ENCODE data around the gene MON1B.
"Not testable (repeated sequence)": the region's sequence is repeated elsewhere in the genome, so short reads cannot be mapped to it uniquely, and the experiment has no call there.

Gene MON1B

DNA sequence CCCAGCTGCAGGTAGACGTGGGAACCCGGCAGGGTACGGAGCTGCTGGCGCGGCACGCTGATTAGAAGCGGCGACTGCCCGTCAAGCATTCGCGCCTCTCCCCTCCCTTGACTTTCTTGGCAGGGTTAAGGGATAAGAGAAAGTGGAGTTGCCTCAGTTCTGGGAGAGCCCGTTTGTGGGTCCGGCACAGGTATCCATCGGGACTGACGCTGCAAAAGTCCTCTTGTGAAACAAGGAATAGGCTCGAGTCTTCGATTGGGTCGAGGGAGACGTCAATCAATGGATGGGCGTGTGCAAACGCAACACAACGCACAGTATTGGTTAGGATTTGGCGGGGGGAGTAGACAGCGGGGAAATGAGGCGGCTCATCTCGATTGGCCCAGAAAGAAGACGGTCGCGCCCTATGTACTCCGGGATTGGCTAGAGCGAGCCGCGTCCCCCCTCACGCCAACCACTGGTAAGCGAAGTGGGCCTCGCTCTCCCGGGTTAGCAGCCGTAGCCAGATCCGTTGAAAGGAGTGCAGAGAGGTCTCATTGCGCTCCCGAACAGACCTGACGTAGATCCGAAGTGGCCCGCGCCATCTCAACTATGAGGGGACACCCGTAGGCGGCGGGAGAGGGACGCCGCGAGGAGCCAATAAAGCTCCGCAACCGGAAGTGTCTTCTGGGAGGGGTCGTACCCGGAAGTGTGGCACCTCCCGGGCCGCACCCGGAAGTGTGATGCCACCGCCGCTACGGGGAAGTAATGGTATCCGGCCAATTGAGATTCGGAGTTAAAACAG, at the start of gene MON1B:
Gene MON1B, plus strand, starts transcription at position 713 of the 781 bp plus-strand sequence. CDS start 296 bp downstream, outside the sequence.
- peak; percentile 97 for DNase-seq

DNA sequence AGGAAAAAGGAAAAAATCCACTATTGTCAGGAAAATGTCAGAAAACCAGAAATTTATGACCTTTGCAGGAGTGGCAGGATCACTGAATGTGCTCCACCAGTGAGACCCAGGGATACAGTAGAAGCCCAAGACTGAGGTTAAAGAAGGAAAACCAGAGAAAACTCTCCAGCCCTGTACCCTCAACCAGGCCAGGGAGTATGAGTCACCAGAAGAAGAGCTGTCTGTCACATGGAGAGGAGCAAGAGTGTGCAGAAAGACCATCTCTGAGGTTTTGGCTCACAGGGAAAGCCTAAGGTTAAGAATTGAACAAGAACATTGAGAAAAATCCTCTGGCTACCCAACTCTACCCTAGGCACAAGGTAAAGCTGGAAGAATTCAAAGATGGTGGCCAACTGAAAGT, 47.6 kb upstream of the MON1B start:
- no peak for DNase-seq

DNA sequence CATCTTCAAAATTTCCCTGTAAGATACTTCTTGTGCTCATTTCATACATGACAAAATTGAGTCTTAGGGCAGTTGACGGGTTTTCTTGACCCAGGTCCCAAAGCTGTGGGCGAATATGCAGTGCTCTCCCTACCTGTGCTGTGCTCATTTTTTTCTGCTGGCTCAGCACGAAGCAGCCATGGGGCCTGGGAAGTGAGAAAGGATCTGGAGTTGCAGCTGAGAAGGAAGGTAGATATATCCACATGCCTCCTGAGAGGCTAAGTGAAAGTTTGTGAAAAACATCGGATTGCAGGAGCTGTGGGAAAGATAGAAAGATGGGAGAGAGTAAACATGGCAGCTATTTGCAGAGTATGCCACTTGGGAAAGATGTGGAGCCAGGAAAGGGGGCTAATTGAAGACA, 42.9 kb upstream of the MON1B start:
- DNase-seq, result no peak

DNA sequence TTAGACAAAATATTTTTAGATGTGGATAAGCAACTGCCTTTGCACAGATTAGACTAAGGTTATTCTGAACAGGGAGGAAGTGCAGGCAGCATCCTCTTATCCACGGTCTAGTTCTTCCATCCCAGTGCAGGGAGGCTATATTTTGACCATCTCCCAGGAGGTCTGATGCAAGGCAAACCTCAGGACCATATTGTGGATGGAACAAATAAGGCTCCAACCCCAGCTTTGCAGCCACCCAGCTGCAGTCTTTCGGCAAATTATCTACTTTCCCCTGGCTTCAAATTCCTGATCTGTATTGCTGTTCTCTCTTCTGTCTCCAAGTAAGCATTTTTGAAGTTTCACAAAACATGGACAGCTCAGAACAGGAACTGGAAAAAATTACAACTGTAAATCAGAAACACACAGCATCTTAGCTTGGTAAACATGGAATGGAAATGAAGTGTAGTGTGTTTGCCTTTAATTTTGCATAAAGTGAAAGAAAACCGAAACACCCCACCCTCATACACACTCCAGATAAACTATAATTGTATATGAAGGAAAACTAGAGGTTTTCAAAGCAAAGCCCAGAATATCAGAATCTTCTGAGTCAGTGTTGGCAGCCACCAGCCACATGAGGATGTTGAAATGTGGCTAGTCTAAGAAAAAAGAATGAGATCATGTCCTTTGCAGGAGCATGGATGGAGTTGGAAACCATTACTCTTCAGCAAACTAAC, 33.5 kb upstream of the MON1B start:
- DNase-seq, result no peak

DNA sequence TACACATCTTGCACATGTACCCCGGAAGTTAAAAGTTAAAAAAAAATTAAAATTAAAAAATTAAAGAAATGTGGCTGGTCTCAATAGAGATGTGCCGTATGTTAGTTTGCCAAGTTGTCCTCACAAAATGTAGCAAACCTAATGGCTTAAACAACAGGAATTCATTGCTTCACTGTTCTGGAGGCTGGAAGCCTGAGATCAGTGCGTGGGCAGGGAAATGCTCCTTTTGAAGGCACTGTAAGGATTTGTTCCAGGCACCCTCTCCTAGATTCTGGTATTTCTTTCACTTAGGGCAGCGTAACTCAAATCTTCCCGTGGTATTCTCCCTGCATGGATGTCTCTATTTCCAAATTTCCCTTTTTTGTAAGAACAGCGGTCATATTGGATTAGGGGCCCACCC, 32.7 kb upstream of the MON1B start:
- DNase-seq, result no peak

DNA sequence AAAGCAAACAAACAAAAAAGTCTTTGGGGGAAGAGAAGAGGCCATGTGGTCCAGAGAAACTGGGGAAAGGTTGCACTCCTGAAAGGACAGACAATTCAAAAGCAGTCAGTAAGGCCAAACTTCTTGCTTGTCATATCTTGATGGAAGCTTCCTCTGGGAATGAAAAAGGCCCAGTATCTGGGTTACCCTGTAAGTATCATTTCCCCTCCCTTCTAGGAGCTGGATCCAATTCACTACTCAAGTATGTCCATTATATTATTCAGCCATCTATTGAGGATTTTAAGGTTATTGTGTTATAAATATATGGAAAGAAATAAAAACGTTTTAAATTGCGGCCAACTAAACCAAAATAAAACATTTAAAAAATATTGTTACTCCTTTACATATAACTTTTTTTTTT, 26.0 kb upstream of the MON1B start:
- DNase-seq, result no peak

DNA sequence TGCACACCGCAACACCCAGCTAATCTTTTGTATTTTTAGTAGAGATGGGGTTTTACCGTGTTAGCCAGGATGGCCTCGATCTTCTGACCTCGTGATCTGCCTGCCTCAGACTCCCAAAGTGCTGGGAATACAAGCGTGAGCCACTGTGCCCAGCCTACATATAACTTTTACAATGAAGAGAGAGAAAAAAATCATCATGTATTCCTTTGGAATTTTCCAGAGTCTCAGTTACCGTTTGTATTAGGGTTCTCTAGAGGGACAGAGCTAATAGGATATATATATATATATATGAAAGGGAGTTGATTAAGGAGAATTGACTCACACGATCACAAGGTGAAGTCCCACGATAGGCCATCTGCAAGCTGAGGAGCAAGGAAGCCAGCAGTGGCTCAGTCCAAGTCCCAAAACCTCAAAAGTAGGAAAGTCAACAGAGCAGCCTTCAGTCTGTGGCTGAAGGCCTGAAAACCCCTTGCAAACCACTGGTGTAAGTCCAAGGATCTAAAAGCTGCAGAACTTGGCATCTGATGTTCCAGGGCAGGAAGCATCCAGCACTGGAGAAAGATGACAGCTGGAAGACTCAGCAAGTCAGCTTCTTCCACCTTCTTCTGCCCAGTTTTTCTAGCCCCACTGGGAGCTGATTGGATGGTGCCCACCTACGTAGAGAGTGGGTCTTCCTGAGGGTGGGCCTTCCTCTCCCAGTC, 25.3 kb upstream of the MON1B start:
- not testable (repeated sequence) for DNase-seq

DNA sequence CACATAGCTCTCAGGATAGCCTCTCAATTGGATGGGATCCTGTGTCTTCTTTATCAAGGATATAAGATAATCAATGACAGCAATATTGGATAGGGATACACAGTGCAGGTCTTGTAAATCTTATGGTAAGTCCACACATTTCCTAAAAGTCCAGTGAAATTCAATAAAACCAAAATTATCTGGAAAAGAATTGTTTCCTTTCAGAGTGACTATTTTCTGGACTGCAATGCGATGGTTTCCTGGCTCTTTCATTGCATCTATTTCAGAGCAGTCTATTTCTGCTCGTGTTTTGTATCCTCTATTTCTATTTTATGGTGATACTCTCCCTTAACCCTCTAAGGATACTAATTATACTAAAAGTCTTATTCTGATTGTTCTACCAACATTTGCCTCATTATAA, 24.3 kb upstream of the MON1B start:
- no peak for DNase-seq

DNA sequence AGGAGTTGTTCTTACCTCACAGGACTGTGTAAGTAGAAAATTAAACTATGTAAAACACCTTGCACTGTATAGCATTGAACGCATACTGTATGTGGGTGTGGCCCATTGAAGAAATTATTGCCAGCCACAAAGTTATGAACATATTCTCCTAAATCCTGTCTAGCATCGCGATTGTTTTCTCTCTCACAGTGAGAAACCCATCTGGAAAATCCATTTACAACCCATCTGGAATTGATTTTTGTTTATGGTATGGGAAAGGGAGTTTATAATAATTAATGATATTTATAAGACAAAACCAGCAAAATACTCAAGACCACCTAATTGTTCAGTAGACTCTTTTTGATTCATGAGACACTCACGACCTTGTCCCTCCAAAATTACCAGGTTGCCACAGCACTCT, 22.1 kb upstream of the MON1B start:
- DNase-seq, result no peak

DNA sequence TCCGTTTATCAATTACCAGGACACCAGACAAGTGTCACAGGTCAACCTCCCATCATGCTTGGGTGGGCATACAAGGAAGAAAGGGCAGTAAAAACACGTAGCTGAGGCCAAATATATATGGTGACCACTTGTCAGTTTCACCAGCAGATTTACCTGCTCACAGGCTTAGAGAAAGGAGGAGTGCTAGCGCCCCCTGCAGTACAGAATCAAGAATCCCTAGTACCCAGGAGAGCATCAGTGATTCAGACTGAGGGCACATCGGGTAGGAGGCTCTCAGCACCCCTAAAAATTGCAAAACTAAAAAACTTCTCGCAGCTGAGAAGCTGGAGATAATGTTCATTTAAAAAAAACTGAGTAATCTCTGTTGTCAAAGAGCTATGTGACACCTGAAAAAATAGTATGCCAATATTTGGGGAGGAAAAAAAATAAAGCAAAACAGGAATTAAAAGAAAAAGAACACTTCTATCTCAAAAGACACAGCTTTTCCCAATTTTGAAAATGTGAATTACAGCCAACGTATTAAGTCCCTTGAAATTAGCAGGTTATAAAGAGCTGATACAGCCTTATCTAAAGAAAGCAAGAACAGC, 21.2 kb upstream of the MON1B start:
- DNase-seq, result peak; percentile 62

DNA sequence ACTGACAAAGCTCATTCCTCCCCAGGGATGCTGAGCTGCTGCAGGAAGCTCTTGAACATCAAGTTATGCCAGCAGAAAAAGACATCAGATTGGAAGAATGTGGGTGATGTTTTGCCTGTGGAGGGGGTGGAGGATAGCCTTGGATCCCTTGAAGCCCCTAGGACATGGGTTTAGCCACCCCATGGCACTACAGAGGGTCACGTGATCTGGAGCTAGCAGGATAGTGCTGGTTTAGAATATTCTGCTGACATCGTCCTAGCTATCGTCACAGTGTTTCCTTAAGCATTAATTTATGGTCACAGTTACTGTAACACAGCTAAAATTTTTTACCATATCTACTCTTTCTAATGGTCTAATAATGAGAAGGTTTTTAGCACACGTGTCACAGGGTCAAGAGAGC, 20.2 kb upstream of the MON1B start:
- DNase-seq, result no peak

DNA sequence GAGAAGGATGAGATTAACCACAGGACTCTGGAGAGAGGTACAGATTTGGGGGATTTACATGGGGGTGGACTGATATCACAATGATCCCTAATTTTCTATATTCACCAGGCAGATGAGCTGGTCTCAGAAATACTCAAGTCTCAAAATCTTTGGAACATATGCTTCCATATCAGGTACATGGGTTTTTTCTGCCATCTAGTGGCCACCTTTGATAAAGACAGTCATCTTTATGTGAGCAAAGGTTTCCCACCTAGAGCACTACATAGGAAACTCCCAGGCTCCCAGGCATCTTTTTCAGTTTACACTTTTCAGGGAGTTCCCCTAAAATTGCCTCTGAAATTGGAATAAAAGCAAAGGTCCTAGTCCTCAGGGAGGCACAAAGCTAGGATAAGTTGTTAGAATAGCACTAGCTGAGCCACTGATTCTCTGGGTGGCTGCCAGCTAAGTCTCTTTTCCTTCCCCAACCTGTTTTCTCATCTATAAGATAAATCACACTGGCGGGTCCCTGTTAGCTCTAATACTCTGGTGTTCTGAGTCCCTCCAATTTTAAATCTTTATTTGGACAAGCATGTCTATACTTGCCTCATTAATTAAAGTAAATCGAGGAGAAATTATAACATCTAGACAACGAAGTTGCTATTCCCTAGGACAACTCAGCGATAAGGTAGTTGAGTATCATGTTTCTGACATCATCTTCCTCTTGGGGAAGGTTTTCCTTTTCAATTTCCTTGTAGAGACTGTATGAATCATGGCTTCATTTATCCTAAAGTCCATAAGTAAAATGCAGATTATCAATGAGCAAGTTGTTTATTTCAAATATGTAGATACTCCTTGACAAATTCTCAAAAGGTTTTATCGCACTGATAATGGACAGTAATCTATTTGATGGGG, 19.0 kb upstream of the MON1B start:
- DNase-seq, result peak; percentile 52

DNA sequence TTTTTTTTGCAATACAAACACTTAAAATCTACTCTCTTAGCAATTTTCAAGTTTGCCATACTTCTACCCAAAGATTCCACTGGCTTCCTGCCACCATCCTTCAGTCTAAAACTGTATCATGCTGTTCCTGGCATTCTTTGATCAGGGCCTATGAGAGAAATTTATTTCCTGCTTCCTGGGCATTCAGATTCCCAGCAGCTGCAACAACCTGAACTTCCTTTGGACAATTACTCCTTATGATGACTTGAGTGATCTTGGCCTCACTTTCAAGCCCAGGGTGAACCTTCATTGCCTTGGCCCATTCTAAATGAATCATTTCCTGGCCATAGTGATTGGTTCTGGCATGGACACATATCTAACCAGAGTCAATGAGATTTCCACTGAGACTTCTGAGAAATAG, 18.0 kb upstream of the MON1B start:
- no peak for DNase-seq

DNA sequence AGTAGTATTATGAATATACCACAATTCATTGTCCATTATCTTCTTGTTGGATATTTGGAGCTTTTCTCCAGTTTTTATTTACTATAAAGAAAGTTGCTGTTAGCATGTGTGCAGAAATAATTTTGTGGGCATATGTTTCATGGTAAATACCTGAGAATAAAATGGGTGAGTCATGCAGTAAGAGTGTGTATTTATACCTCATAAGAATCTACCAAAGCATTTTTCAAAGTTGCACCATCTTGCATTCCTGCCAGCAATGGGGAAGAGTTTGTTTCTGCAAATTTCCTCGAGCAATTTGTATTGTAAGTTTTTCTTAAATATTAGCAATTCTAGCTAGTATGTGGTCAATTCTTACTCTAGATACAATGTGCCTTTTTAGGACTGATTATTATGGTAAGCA, 7.9 kb upstream of the MON1B start:
- DNase-seq, result no peak

DNA sequence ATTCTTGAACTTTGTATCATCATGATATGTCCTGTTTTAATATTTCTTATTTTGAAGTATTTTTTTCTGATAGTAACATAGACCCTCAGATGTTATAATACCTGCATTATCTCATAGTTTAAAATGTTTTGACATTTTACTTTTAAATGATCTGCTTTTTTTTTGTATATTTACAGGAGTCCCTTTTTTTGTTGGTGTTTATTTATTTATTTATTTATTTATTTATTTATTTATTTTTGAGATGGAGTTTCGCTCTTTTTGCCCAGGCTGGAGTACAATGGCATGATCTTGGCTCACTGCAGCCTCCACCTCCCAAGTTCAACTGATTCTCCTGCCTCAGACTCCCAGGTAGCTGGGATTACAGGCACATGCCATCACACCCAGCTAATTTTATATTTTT, 4.7 kb upstream of the MON1B start:
- not testable (repeated sequence) for DNase-seq

DNA sequence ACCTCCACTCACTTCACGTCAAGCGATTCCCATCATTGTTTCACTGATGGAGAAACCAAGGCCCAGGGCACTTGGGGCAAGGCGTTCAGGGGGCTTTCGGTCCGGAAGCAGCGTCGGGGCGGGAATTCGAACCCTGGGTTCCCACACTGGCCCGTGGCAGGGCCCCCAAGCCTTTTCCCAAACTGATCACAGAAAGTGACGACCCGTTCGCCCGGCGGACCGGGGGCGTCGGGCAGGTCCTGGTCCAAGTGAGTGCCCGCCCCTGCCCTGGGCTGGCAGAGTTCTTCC, 856 bp upstream of the MON1B start:
- DNase-seq, result no peak

DNA sequence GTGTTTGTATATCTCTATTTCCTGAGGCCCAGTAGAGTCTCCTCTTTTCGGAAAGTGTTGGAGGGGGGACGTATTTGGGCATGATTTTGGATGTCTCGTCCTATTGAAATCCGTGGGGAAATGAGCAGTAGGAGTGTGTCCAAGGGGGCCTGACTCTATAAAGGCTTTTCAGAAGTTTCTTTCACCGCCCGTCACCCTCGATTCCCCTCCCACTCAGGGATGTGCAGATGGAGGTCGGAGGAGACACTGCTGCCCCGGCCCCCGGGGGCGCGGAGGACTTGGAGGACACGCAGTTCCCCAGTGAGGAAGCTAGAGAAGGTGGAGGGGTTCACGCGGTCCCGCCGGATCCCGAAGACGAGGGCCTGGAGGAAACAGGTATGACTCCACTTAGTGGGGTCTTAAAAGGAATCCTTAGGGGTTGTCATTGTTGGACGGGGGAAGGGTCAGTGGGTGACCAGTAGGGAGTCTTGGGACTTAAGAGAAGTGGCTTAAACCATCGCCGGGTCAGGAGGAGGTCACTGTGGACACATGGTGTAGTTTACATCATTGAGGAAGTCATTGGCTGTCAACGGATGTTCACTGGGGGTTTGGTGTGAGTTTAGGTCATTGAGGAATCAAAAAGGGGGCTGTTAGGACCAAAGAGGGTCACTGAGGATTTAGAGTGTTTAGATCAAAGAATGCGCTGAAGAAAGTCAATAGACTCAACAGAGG, 424 bp downstream of the MON1B start:
- DNase-seq, result peak; percentile 24

DNA sequence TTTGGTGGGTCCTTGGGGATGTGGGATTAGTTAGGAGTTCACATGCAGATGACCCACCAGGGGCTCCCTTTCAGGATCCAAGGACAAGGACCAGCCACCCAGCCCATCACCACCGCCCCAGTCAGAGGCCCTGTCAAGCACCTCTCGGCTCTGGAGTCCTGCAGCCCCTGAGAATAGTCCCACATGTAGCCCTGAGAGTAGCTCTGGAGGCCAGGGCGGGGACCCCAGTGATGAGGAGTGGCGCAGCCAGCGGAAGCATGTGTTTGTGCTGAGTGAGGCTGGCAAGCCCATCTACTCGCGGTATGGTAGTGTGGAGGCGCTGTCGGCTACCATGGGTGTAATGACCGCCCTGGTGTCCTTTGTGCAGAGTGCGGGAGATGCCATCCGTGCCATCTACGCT, 2.4 kb downstream of the MON1B start:
- DNase-seq, result no peak

DNA sequence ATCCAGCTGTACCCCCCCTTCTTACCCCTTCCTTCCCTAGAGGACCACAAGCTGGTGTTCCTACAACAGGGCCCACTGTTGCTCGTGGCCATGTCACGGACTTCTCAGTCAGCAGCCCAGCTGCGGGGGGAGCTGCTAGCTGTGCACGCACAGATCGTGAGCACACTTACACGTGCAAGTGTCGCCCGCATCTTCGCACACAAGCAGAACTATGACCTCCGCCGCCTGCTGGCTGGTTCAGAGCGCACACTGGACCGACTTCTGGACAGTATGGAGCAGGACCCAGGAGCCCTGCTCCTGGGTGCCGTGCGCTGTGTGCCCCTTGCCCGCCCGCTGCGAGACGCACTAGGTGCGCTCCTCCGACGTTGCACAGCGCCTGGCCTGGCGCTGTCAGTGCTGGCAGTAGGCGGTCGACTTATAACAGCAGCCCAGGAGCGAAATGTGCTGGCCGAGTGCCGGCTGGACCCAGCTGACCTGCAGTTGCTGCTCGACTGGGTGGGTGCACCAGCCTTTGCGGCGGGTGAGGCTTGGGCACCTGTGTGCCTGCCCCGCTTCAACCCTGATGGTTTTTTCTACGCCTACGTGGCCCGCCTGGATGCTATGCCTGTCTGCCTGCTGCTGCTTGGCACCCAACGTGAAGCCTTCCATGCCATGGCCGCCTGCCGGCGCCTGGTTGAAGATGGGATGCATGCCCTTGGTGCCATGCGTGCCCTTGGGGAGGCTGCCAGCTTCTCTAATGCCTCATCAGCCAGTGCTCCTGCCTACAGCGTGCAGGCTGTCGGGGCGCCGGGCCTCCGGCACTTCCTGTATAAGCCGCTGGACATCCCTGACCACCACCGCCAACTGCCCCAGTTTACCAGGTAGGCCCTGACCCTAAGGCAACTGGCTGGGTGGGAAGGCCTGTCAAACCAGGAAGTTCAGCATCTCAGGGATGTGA, 3.6 kb downstream of the MON1B start:
- no peak for DNase-seq

DNA sequence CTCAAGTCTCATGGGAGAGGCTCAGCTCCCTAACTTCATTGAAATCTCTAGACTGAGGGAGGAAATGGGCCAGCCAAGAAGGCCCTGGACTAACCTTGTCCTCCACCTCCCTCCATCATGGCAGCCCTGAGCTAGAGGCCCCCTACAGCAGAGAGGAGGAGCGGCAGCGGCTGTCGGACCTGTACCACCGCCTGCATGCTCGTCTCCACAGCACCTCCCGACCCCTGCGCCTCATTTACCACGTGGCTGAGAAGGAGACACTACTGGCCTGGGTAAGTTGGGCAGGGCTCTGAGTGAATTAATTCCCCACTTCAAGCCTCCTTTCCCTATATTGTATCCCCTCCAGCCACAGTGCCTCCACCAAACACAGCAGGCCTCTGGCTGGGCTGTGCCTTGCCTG, 4.4 kb downstream of the MON1B start:
- DNase-seq, result no peak

DNA sequence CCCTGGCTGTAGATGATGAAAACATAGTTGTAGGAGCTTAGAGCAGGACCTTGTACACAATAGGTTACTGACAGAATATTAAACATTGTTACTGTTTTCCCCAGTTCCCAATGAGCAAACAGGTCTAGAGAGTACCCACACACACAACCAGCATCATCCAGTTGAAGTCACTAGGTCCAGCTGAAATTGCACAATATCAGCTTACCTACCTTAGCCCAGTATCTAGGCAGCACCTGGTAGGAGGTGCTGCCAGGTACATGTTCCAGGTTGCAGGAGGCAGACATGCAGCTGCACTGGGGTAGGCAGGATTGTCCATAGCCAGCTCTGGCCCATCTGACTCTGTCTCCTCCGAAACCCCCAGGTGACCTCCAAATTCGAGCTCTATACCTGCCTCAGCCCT, 6.8 kb downstream of the MON1B start:
- DNase-seq, result no peak
